Effector CD4-positive, alpha-beta T cell (primary cell): ENCODE data around the gene NUTM2F. TPM values are rescaled to one million over a fixed set of nuclear protein-coding genes. Genes with fewer than 3 reads are reported as not detected.
"Not testable (repeated sequence)": the region's sequence is repeated elsewhere in the genome, so short reads cannot be mapped to it uniquely, and the experiment has no call there.

Source experiments
- DNase-seq: peaks from one replicate; pipeline ENCODE4 v3.0.0-alpha.2; 2020
- total RNA-seq: gene quantifications from one replicate; lab custom pipeline; 2026; lab: John Stamatoyannopoulos, UW

The NUTM2F gene
- total RNA-seq: not detected

GRCh38 chr9:94328544-94328943, at the start of gene NUTM2F:
NUTM2F (minus strand) TSS chr9:94328644; CDS start chr9:94328623, 21 bp downstream.
- not testable (repeated sequence) for DNase-seq

GRCh38 chr9:94375197-94375596, 46.8 kb upstream of the NUTM2F start:
- DNase-seq: not testable (repeated sequence)

GRCh38 chr9:94374176-94375056, 46.0 kb upstream of the NUTM2F start:
- peak; percentile 83 for DNase-seq

GRCh38 chr9:94373779-94374175, 45.3 kb upstream of the NUTM2F start:
- not testable (repeated sequence) for DNase-seq

GRCh38 chr9:94370266-94370665, 41.8 kb upstream of the NUTM2F start:
- DNase-seq: not testable (repeated sequence)

GRCh38 chr9:94364093-94364614, 35.7 kb upstream of the NUTM2F start:
- DNase-seq: not testable (repeated sequence)

GRCh38 chr9:94357158-94357557, 28.7 kb upstream of the NUTM2F start:
- DNase-seq: not testable (repeated sequence)

GRCh38 chr9:94351901-94352723, 23.7 kb upstream of the NUTM2F start:
- DNase-seq: not testable (repeated sequence)

GRCh38 chr9:94348754-94349153, 20.3 kb upstream of the NUTM2F start:
- DNase-seq: not testable (repeated sequence)

GRCh38 chr9:94347451-94347850, 19.0 kb upstream of the NUTM2F start:
- DNase-seq: not testable (repeated sequence)

- DNase-seq: not testable (repeated sequence)
Observed at GRCh38 chr9:94341703-94342102, 13.3 kb upstream of the NUTM2F start.

- not testable (repeated sequence) for DNase-seq
Observed at GRCh38 chr9:94340750-94341149, 12.3 kb upstream of the NUTM2F start.

- DNase-seq: not testable (repeated sequence)
Observed at GRCh38 chr9:94339657-94340056, 11.2 kb upstream of the NUTM2F start.

- not testable (repeated sequence) for DNase-seq
Observed at GRCh38 chr9:94338723-94339122, 10.3 kb upstream of the NUTM2F start.

- DNase-seq: not testable (repeated sequence)
Observed at GRCh38 chr9:94336445-94336844, 8.0 kb upstream of the NUTM2F start.

GRCh38 chr9:94325583-94325982, 2.9 kb downstream of the NUTM2F start:
- DNase-seq: not testable (repeated sequence)

- not testable (repeated sequence) for DNase-seq
Observed at GRCh38 chr9:94323153-94323798, 5.2 kb downstream of the NUTM2F start.

GRCh38 chr9:94322342-94322940, 6.0 kb downstream of the NUTM2F start:
- DNase-seq: not testable (repeated sequence)

GRCh38 chr9:94317949-94318657, 10.3 kb downstream of the NUTM2F start:
- DNase-seq: not testable (repeated sequence)

GRCh38 chr9:94316236-94316635, 12.2 kb downstream of the NUTM2F start:
- DNase-seq: not testable (repeated sequence)
